Heart right ventricle (tissue), 16 donors: ENCODE results near the gene SYNPO2. TPM values are rescaled to one million over a fixed set of nuclear protein-coding genes. Genes with fewer than 3 reads are reported as not detected.

Experiments used
- ATAC-seq, 8 donors: fragments of 200-7000 bp; cut with Tn5 transposase; one replicate each; pipeline ENCODE4 v1.9.1; 2020; ENCODE audit warnings: mild to moderate bottlenecking in 8 of 8, moderate library complexity in 8 of 8, moderate number of reproducible peaks in 1 of 8
- DNase-seq, 2 donors: peaks; one replicate each; pipeline ENCODE4 v3.0.0-alpha.2; 2020
- H3K27ac ChIP-seq, 10 donors: fragments of 200-600 bp; sonication (generic) in 2 of 10; one replicate each; pipeline versions ENCODE4 v1.5.0 to v1.8.0; 2020 to 2022; ENCODE audit warnings: mild to moderate bottlenecking in 3 of 10
- H3K27me3 ChIP-seq, 7 donors: fragments of 200-600 bp; one replicate each; pipeline ENCODE4 v1.8.0; 2021 to 2022; ENCODE audit warnings: mild to moderate bottlenecking in 2 of 7
- H3K36me3 ChIP-seq, 9 donors: fragments of 200-600 bp; sonication (generic) in 1 of 9; one replicate each; pipeline versions ENCODE4 v1.5.0 to v1.8.0; 2020 to 2022; ENCODE audit warnings: mild to moderate bottlenecking in 2 of 9
- H3K4me1 ChIP-seq, 9 donors: fragments of 200-600 bp; sonication (generic) in 1 of 9; one replicate each; pipeline versions ENCODE4 v1.5.0 to v1.8.0; 2020 to 2022; ENCODE audit warnings: mild to moderate bottlenecking in 4 of 9
- H3K4me3 ChIP-seq, 10 donors: fragments of 200-600 bp; sonication (generic) in 2 of 10; one replicate each; pipeline versions ENCODE4 v1.5.0 to v1.8.0; 2020 to 2022; ENCODE audit warnings: mild to moderate bottlenecking in 7 of 10, moderate library complexity in 2 of 10
- H3K9me3 ChIP-seq, 11 donors: fragments of 200-600 bp in 10 of 11; sonication (generic) in 2 of 11; one replicate each; pipeline versions ENCODE4 v1.5.0 to v1.8.0; 2013 to 2022; ENCODE audit warnings: mild to moderate bottlenecking in 2 of 11, control low read depth in 1 of 11, moderate library complexity in 1 of 11
- WGBS, 2 donors: extraction: QIAGEN DNeasy Blood & Tissue Kit; methylation state at CpG; one replicate each; pipeline ENCODE4 v1.1.7; 2013; ENCODE audit warnings: inconsistent platforms in 1 of 2; 5-methylcytosine and 5-hydroxymethylcytosine counted together
- intact Hi-C, 10 donors: fragments of 100-400 bp; cut with DNase I; formaldehyde crosslinking; loops; one replicate each; pipeline versions ENCODE4 v1.11.1 to v1.14.2; 2022
- polyA plus RNA-seq, 2 donors: library from polyadenylated mRNA; stranded (reverse); fragments of 200-250 nt; gene quantifications; one replicate each; pipeline ENCODE4 v1.2.3, GENCODE V29; 2013
- total RNA-seq, 10 donors: library from RNA; stranded (reverse); fragmentation: NEBNext Ultra II Directional in 3 of 10; extraction: Animal tissue kit (Norgen Biotek cat#: 25700) in 3 of 10; gene quantifications; one replicate each; pipeline versions ENCODE4 v1.2.1 to v1.2.4, GENCODE V29; 2021 to 2023
- TF ChIP-seq, protein P1 (sequence below), 9 donors: fragments of 200-600 bp; sonication (generic) in 2 of 9; IDR thresholded peaks; one replicate each; pipeline versions ENCODE4 v1.5.0 to v1.8.0; 2021 to 2022; ENCODE audit warnings: antibody characterized with exemption in 9 of 9, mild to moderate bottlenecking in 5 of 9, moderate library complexity in 1 of 9
- donor health status: Arrhythmogenic right ventricular cardiomyopathy.
- donor health status: ischemic (EF 13 %, LVEDD 7.1; RV severe dilation, severe dysfunction).
- donor health status: healthy with polysubstance abuse.
- donor health status: DM: no; HTN: yes; CAD: no.
- donor health status: DM: no; HTN: no; CAD: no.
- donor health status: ischemic (EF 25% LVEDD 6.9; RV normal size, moderate dysfunction).
- donor health status: ischemic (EF 25% LVEDD 5.7; RV mildly dilated, moderate dysfunction).
- donor health status: healthy.
- donor health status: DM: yes; HTN: yes; CAD: no.
- donor health status: Ischemic cardiomyopathy.
- donor health status: ischemic (EF 35%, LVEDD 5.7; RV mildly dilated, moderate dysfunction).
- donor health status: nonischemic (EF 11% LVEDD 7.7; RV severe dilation, severe dysfunction).
- donor health status: DM: yes; HTN: yes; CAD: no.
- donor health status: PGD.
- donor health status: ischemic (EF 29% LVEDD 5.4; RV normal size, mild dysfunction).
- donor health status: nonischemic (EF 23%, LVEDD 6.1; RV moderate dilation, normal function).

Gene SYNPO2
- total and polyA plus RNA-seq, 12 donors, result 27.5 to 405 (median 244) TPM

DNA sequence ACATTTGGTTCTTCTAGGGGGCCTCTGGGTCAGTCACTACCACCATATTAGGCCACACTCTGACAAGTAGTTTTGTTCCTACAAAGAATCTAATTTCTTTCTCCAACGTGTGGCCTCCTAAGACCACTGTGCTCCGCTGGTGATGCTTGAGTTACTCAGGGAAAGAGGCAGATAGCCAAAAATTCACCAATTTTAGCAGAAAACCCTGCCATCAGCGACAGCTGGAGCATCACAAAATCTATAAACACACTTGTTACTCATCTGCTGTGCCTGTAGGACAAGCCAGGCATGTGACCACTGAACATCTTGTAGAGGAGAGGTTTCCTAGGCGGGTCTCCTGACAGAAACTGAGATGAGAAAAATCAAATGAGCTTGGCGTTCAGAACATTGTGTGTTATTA lies 105.4 kb downstream of the SYNPO2 start:
- 60 to 73% methylated on average over 5 of the region's 5 CpGs for WGBS, 2 donors
- no peak overlapping the region for H3K4me3 ChIP-seq
- TF ChIP-seq, protein P1, sequence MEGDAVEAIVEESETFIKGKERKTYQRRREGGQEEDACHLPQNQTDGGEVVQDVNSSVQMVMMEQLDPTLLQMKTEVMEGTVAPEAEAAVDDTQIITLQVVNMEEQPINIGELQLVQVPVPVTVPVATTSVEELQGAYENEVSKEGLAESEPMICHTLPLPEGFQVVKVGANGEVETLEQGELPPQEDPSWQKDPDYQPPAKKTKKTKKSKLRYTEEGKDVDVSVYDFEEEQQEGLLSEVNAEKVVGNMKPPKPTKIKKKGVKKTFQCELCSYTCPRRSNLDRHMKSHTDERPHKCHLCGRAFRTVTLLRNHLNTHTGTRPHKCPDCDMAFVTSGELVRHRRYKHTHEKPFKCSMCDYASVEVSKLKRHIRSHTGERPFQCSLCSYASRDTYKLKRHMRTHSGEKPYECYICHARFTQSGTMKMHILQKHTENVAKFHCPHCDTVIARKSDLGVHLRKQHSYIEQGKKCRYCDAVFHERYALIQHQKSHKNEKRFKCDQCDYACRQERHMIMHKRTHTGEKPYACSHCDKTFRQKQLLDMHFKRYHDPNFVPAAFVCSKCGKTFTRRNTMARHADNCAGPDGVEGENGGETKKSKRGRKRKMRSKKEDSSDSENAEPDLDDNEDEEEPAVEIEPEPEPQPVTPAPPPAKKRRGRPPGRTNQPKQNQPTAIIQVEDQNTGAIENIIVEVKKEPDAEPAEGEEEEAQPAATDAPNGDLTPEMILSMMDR (IDR thresholded peaks at IDR 0.05), result no peak
- ATAC-seq, result peak in 5 of 8 donors; percentile 21 to 44 (median 25)
- H3K36me3 ChIP-seq, result no peaks in the 10 kb centered on the region
- no peaks in the 10 kb centered on the region for H3K9me3 ChIP-seq
- peaks cover 4 to 81% (median 37%) of the 10 kb centered on the region in 9 donors for H3K4me1 ChIP-seq
- peak overlapping the region in 6 of 10 donors; percentile 8 to 88 (median 54) for H3K27ac ChIP-seq
- intact Hi-C loops, result loop anchor here in 1 of 10 donors (5.0 kb wide), 1 partner anchor 33 kb away; no protein-coding TSS in a partner anchor
- DNase-seq, result no peak
- no peaks in the 10 kb centered on the region for H3K27me3 ChIP-seq

DNA sequence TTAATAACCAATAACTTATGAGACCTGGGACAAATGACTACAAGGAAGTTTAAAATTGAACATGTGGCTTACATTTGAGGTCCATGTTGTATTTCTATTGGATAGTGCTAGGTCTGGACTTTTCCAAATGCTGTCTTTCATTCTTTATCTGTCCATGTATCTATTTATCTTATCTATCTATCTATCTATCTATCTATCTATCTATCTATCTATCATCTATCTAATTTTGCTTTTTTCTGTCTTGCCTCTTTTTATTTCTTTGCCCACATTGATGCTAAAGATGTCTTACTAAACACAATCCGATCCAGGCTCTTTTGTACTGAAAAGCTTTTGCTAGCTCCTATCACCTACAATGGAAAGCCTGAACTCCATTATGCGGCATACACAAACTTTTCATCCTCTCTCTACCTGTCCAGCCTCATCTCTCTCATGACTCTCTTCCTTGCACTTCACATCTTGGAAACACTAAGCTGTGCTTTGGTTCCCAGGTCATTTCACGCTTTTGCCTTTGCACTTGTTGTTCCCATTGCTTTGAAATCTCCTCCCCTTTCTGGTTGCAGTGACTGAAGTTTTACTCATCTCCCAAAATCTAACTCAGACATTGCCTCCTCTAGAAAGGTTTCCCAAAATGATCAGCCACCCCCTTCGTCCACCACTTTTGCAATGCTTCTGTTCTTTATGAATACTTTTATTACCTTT lies 107.2 kb downstream of the SYNPO2 start:
- ATAC-seq (no peak), DNase-seq (no peak)
- intact Hi-C loops, result loop anchor here in 1 of 10 donors (5.0 kb wide), 1 partner anchor 36 kb away; no protein-coding TSS in a partner anchor
- Histone ChIP-seq H3K27ac (peak overlapping the region in 6 of 10 donors; percentile 9 to 90 (median 83)), H3K4me1 (peaks cover 4 to 82% (median 36%) of the 10 kb centered on the region in 9 donors), H3K4me3 (no peak overlapping the region), H3K27me3 (no peaks in the 10 kb centered on the region), H3K9me3 (no peaks in the 10 kb centered on the region), H3K36me3 (no peaks in the 10 kb centered on the region)
- TF ChIP-seq, protein P1 (IDR thresholded peaks at IDR 0.05), result no peak
- 95% methylated on average over 4 of the region's 4 CpGs for WGBS, 2 donors

DNA sequence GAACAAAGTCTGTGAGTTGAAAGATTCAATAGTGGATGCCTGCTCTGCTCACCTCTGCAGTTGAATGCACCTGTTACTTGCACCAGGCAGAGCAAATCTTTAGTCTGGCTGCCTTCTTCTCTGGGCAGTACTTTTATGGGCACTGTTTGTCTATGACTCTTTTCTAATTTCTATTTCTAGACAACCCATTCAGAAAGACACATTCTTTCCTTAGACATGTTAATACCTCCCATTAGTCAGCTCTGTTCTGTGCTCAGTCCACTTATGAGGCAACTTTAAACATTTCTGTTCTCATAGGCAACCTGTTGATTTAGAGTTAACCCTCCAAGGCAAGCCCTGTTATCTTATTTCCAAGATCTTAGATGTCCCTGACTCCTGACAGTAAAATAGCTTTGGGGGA lies 108.9 kb downstream of the SYNPO2 start:
- peaks cover 4 to 81% (median 35%) of the 10 kb centered on the region in 9 donors for H3K4me1 ChIP-seq
- ATAC-seq, result peak; percentile 29 to 81 (median 64)

DNA sequence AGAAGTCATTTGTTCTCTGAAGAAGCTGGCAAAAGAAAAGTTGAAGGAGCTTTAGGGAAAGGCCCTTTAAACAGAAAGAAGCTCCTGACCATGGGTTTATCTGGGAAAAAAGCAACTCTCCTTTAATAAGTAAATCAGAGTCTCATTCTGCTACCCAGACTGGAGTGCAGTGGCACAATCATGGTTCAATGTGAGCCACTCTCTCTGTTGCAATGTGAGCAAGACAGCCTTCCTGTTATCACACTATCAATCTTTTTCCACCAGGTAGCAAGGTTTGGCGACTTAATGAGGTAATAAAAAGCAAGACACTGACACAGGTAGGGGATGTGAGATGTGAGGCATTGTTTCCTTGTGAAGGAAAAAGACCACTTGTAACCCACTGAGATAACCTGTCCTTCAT lies 111.3 kb downstream of the SYNPO2 start:
- Histone ChIP-seq H3K27ac (peak overlapping the region in 9 of 10 donors; percentile 66 to 90 (median 80)), H3K4me1 (peaks cover 4 to 69% (median 20%) of the 10 kb centered on the region in 9 donors), H3K27me3 (no peaks in the 10 kb centered on the region), H3K4me3 (peak overlapping the region in 2 of 10 donors; percentile 1 to 13), H3K36me3 (no peaks in the 10 kb centered on the region), H3K9me3 (no peaks in the 10 kb centered on the region)
- ATAC-seq, result peak in 2 of 8 donors; percentile 1 to 9
- DNase-seq, result no peak
- intact Hi-C loops, result loop anchor here in 1 of 10 donors (5.0 kb wide), 1 partner anchor 32 kb away; no protein-coding TSS in a partner anchor
- TF ChIP-seq, protein P1 (IDR thresholded peaks at IDR 0.05), result no peak
- 70 to 73% methylated on average over 1 of the region's 1 CpG for WGBS, 2 donors

More for the DNA sequence above, 108.9 kb downstream of the SYNPO2 start:
- DNase-seq, result no peak
- Histone ChIP-seq H3K27ac (peak overlapping the region; percentile 53 to 90 (median 80)), H3K9me3 (no peaks in the 10 kb centered on the region), H3K4me3 (no peak overlapping the region), H3K27me3 (no peaks in the 10 kb centered on the region), H3K36me3 (no peaks in the 10 kb centered on the region)
- intact Hi-C loops, result loop anchor here in 1 of 10 donors (5.0 kb wide), 1 partner anchor 35 kb away; no protein-coding TSS in a partner anchor
- TF ChIP-seq, protein P1 (IDR thresholded peaks at IDR 0.05), result no peak
